HG03460 (cell line): ENCODE results near the gene DCN.

ENCODE experiments used
- ATAC-seq: cut with Tn5 transposase; IDR thresholded peaks from one replicate; pipeline ENCODE4 v1.9.1; 2021; ENCODE audit not compliant: unreplicated experiment

DCN gene

DNA sequence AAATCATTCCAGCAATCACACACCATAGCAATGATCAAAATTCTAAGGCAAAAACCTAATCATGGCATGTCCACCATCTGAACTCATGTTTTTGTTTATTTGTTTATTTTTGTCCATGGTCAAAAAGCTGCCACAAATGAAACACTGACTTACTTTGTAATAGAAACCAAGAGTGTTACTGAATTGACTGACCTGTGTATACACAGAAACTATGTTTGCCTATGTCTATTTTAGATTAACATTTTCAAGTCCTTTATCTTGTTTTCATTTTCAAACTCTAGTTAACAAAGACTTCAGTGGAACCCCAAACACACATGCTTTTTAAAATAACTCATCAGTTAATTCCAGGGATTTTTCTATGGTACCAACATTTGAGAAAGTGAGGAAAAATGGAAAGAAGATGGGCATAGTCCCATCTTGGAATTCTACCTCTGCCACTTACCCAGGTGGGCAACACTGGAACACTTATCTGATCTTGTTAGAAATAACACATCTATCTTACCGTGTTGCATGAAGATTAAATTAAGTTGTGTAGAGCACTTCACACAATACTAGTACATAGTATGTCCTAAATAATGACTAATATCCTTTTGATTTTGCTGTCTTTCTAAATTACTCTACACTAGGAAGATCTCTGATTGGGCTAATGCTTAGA, 77.7 kb downstream of the DCN start:
- no peak for ATAC-seq

DNA sequence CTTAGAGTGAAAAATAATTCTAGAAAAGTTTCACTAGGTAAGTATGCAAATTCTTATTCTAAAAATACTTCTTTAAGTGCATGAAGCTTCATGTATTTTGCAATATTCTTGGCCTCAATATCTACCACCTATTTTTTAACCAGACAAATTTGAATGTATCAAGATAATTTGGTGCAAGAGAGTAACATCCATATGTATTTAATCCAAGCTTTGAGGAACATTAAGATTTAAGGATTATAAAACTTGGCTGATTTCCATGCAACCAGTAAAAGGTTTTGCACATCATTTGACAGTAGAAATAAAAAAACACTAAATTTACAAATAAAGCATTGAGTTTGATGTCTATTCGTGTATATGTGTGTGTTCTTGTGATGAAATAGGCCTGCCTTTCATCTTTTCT, 79.0 kb downstream of the DCN start:
- ATAC-seq, result no peak

DNA sequence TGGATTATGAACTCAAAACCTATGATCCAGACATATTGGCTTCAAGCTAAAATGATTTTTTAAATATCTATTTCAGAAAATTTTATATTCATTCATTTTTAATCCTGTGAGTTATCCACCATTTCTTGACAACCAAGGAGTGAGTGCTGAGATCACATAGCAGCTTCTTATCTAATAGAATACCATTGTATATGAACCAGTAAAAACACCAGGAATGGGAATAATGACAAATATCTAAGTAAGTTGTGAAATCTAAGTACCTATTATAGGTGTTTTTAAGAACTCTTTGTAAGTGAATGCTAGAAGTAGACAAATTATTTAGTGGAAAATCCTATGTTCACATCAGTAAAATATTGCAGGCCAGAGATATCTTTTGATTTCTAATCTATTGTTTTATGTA, 79.5 kb downstream of the DCN start:
- ATAC-seq, result no peak

GRCh38 chr12:91100906-91101305, 81.7 kb downstream of the DCN start:
- ATAC-seq, result no peak

DNA sequence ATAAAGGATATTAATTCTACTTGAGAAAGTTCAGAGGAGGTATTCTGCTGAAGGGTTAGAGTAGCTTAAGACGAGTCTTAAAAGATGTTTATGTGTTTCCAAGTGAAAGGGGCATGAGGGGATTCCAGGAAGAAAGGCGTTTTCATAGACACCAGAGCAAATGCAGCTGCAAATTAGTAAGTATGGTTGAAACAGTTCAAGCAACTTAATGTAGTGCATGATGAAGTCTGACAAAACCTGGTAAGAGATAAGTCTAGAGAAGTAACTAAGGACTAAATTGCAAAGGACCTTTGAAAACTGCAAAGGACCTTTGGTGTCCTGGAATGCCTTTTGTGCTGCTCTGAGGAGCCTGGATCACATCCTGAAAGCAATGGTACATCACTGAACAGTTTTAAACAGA, 82.8 kb downstream of the DCN start:
- ATAC-seq, result no peak

DNA sequence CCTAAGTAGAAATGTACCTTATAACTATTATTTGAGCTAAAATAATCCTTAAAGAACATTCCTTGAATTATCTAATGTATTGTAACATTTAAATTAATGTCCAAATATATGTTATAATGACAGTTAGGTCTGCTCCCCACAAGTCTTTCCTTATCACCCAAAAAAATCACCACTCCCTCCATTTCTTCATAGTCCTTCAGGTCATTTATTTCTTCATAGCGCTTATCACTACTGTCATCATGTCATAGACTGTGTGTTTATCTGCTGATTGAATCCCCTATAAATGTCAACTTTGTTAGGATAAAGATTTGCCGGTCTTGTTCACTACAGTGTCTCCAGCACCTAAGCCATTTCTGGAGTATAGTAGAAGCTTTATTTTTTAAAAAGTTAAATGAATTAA, 83.3 kb downstream of the DCN start:
- no peak for ATAC-seq

DNA sequence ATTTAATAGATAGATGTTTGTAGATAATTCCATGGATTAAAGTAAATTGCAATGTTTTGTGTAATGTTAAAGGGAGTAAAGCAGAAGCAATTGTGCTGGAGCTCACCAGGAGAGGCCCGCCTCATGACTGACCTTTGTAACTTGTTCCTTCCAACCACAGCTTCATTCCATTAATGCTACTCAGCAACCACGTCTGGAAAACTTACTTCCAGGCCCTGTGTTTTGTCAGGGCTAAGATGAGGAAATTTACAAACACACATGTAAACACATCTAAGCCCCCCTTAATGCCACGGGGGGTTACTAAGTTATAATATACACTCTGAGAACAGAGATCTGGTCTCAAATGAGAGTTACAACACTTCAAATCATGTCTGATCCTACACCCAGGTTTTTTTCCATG, 83.7 kb downstream of the DCN start:
- ATAC-seq, result no peak

DNA sequence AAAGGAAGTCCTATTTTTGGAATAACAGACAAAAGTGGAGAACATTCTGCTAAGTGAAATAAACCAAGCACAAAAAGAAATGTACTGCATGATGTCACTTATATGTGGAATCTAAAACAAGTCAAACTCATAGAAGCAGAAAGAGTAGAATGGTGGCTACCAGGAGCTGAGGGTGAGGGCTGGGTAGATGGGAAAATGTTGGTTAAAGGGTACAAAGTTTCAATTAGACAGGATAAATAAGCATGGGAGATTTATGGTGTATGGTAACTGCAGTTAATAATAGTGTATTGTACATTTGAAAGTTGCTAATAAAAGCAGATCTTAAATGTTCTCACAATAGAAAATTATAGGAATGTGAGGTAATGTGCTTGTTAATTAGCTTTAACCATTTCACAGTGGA, 84.2 kb downstream of the DCN start:
- ATAC-seq, result no peak

GRCh38 chr12:91094957-91095356, 87.7 kb downstream of the DCN start:
- no peak for ATAC-seq

GRCh38 chr12:91094032-91094662, 88.5 kb downstream of the DCN start:
- ATAC-seq, result no peak

DNA sequence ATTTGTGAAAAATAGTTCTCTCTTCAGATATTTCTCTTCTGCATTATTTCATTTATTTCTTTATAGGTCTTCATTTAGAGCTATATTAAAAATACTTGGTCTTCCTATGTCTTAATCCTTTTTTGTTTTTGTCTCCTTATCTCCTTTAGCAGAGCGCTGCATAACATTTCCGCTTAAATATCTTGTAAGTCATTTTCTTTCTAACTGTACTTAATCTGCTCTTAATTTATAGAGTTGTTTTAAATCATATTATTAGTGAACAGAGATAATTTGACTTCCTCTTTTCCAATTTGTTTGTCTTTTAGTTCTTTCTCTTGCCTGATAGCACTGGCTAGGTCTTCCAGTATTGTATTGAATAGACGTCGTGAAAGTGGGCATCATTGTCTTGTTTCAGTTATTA, 89.3 kb downstream of the DCN start:
- no peak for ATAC-seq

DNA sequence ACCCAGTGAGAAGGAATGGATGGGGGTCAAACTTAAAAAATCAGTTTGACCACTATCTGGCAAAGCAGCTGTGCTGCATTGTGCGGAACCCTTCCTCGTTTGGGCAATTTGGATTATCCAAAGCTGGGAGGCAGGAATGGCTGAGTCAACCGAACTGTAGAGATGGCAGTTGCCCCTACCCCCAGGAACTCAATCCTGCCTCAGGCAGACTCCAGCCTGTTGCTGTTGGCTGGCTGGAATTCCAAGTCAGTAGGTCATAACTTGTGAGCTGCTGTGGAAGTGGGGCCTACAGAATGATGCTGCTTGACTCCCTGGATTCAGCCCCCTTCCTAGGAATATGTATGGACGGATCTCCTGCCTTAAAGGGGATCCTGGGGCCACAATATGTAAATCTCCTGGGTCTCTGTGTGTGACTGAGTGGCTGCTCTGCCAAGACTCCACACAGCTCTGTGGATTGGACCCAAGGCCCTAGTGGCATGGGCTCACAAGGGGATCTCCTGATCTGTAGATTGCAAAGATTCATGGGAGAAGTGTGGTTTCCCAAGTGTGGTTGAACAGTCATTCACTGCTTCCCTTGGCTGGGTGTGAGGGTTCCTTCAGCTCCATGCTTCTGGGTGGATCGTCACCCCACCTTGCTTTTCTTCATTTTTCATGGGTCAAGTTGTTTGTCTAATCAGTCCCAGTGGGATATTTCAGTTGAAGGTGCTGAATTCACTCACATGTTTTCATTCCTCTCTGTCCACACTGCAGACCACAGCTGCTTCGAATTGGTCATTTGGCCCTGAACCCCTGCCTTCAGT, 90.5 kb downstream of the DCN start:
- ATAC-seq, result no peak
